Epithelial cell of esophagus (primary cell): ENCODE measurements around the gene PLK1.

Experiments
- DNase-seq: peaks from one replicate; pipeline ENCODE4 v3.0.0; 2010; ENCODE audit warnings: low read depth
- H3K4me3 ChIP-seq: 2 replicates; pipeline ENCODE4 v1.5.1; 2011; ENCODE audit warnings: mild to moderate bottlenecking, low read length, control low read depth
- CTCF ChIP-seq: IDR thresholded peaks from 2 replicates; pipeline ENCODE4 v1.5.1; 2011; ENCODE audit warnings: low read depth, mild to moderate bottlenecking, low read length, control low read depth, inconsistent platforms; ENCODE audit not compliant: insufficient read depth; ENCODE audit errors: missing control alignments

PLK1 gene

GRCh38 chr16:23691483-23692189, 12.9 kb downstream of the PLK1 start:
- no peak for TF ChIP-seq CTCF
- H3K4me3 ChIP-seq: no peak overlapping the region
- DNase-seq: peak; percentile 31

- no peak for DNase-seq
- TF ChIP-seq CTCF: no peak
- no peak overlapping the region for H3K4me3 ChIP-seq
These were observed 13.6 kb downstream of the PLK1 start for GRCh38 chr16:23692190-23692837.

- no peak for DNase-seq
- TF ChIP-seq CTCF: no peak
- no peak overlapping the region for H3K4me3 ChIP-seq
These were observed 15.6 kb downstream of the PLK1 start for GRCh38 chr16:23694265-23694643.

- H3K4me3 ChIP-seq: no peak overlapping the region
- no peak for DNase-seq
- TF ChIP-seq CTCF: no peak
These were observed 16.1 kb downstream of the PLK1 start for GRCh38 chr16:23694644-23695373.

GRCh38 chr16:23695756-23696155, 17.1 kb downstream of the PLK1 start:
- TF ChIP-seq CTCF: no peak
- no peak for DNase-seq
- H3K4me3 ChIP-seq: no peak overlapping the region

- H3K4me3 ChIP-seq: no peak overlapping the region
- TF ChIP-seq CTCF: no peak
- DNase-seq: peak; percentile 55
These were observed 20.4 kb downstream of the PLK1 start for GRCh38 chr16:23699100-23699499.

GRCh38 chr16:23700093-23700492, 21.4 kb downstream of the PLK1 start:
- H3K4me3 ChIP-seq: no peak overlapping the region
- DNase-seq: no peak
- no peak for TF ChIP-seq CTCF
